ENCODE results near the gene BRD1.

The BRD1 gene

DNA sequence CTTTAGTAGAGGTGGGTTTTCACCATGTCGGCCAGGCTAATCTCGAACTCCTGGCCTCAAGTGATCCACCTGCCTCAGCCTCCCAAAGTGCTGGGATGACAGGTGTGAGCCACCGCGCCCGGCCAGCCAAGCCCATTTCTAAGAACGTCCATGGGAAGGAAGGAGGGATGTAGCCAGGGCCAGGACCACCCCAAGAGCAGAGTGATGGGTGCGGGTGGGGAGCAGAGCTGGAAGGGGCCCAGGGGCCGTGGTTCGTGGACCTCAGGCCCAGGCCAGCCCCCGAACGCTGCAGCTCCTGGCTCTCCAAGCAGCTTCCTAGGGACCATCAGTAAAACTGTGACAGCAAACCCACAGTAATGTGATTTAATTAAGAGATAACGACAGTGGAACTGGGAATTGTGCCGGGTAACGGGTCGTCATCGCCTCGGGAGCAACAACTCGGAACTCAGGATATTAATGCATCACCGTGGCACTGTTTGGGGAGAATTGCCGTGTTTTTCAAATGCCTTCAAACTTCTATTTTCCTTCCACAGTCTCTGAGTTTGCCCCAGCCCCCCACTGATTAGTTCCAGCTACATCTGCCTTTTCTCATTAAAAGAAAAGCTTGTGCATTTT, 74.3 kb downstream of the BRD1 start:
- TF ChIP-seq CTCF (IDR thresholded peaks at IDR 0.05; ENCODE audit: low read length, missing control alignments) = no peak
- no peak overlapping the region for H3K4me3 ChIP-seq (replicated peaks; ENCODE audit: low read depth, low read length)
- no peak for DNase-seq (ENCODE audit: low read depth)

DNA sequence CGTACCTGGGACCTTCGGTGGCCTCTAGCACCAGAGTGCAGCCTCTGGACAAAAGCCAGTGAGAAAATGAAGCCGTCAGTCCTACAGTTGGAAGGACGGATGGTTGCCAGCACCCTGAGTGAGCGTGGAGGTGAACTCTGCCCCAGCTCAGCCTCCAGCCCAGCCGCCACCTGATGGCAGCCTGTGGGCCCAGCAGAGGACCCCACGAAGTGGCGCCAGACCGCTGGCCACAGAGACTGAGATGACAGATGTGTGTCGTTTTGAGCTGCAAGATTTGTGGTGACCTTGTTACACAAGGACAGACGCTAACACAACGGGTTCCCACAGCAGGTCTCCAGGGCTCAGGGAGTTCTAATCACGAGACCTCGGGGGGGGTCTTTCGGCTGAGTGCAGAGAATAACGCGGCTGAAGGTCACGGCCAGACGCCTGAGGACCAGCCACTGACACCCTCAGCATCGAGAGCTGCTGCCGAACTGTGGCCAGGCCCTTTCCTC, 75.0 kb downstream of the BRD1 start:
- no peak for DNase-seq (ENCODE audit: low read depth)
- H3K4me3 ChIP-seq (replicated peaks; ENCODE audit: low read depth, low read length) = no peak overlapping the region
- no peak for TF ChIP-seq CTCF (IDR thresholded peaks at IDR 0.05; ENCODE audit: low read length, missing control alignments)

- no peak for TF ChIP-seq CTCF (IDR thresholded peaks at IDR 0.05; ENCODE audit: low read length, missing control alignments)
- H3K4me3 ChIP-seq (replicated peaks; ENCODE audit: low read depth, low read length) = no peak overlapping the region
- no peak for DNase-seq (ENCODE audit: low read depth)
These were observed 75.6 kb downstream of the BRD1 start for GRCh38 chr22:49751966-49752597.

GRCh38 chr22:49751318-49751965, 76.2 kb downstream of the BRD1 start:
- TF ChIP-seq CTCF (IDR thresholded peaks at IDR 0.05; ENCODE audit: low read length, missing control alignments) = no peak
- H3K4me3 ChIP-seq (replicated peaks; ENCODE audit: low read depth, low read length) = no peak overlapping the region
- DNase-seq (ENCODE audit: low read depth) = no peak

GRCh38 chr22:49749885-49750510, 77.7 kb downstream of the BRD1 start:
- no peak for TF ChIP-seq CTCF (IDR thresholded peaks at IDR 0.05; ENCODE audit: low read length, missing control alignments)
- no peak for DNase-seq (ENCODE audit: low read depth)

DNA sequence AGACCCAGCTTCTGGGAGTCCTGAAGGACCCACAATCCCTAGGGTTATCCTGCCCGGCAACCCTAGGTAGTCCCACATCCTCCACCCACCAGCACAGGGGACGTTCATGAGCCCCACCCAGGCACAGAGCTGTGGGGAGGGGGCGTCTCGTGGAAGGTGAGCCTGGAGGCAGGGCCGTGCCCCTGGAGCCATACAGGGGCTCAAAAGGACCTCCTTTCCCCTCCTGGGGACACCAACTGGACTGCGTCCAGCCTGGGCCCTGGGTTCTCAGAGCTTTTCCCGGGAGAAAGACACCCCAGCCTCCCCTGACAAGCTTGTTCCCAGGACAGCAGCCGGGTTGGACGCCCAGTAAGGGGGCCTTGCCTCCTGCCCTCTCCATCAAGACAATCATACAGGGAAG, 78.4 kb downstream of the BRD1 start:
- no peak for TF ChIP-seq CTCF (IDR thresholded peaks at IDR 0.05; ENCODE audit: low read length, missing control alignments)
- no peak overlapping the region for H3K4me3 ChIP-seq (replicated peaks; ENCODE audit: low read depth, low read length)
- DNase-seq (ENCODE audit: low read depth) = no peak

More at GRCh38 chr22:49749885-49750510, 77.7 kb downstream of the BRD1 start:
- no peak overlapping the region for H3K4me3 ChIP-seq (replicated peaks; ENCODE audit: low read depth, low read length)
